Activated CD4-positive, alpha-beta T cell treated with anti-CD3 and anti-CD28 coated beads for 4 hours (primary cell): Measurements from ENCODE around the gene GALNT14.

ENCODE experiments used
- DNase-seq, 2 donors: peaks; one replicate each; pipeline ENCODE4 v3.0.0-alpha.2; 2020

The GALNT14 gene

DNA sequence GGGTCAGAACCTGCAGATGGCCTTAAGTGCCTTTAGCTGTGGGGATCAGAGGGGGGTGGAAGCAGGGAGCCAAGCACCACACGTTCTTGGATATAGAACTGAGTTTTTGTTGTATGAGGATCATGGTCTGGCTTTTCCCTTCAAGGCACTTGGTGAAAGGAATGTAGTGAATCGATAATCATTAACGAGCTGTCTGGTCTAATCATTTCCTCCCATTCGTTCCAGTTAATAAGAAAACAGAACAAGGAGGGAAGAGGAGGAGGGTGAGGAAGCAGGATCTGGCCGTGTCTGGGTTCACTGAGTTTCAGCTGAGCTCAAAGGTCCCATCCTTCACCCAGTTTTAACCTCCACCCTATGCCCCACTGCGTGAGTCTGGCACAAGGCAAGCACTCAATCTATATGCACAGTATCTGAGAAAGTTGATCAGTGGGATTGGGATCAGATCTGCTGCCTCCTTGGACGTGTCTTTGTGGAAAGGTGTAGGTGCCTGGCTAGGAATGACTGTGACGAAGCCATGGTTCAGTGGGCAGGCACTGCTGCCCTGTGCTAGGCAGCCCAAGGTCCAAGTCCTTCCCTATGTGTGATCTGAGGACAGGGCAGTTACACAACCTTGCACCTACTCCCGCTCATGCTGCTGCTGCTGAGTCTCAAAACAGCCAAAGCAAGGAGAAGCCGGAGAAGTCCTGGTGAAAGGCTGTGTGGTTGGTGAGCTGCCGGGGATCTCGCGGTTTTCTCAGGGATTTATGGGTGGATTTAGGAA lies 54.8 kb downstream of the GALNT14 start:
- DNase-seq: no peak

GRCh38 chr2:31082002-31082401 lies 56.2 kb downstream of the GALNT14 start:
- DNase-seq: no peak

- DNase-seq: no peak
Measured at GRCh38 chr2:31081492-31081891, 56.7 kb downstream of the GALNT14 start.

DNA sequence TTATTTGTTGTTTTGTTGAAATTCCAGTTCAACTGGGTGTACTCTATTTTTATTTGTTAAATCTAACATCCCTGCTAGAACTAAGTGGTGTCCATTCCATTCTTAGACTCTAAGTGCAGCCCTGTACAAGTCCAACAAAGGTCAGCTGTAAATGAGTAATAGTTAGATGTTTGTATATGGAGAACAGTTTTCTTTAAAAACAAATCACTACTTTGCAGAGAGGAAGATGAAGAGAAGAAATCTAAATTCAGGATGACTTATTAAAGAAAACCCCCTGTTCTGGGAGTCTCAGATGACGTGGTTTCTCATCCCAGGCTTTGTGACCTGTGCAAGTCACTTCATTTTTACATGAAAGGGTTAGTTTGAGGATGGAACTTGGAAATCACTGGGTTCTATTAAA lies 57.9 kb downstream of the GALNT14 start:
- no peak for DNase-seq

DNA sequence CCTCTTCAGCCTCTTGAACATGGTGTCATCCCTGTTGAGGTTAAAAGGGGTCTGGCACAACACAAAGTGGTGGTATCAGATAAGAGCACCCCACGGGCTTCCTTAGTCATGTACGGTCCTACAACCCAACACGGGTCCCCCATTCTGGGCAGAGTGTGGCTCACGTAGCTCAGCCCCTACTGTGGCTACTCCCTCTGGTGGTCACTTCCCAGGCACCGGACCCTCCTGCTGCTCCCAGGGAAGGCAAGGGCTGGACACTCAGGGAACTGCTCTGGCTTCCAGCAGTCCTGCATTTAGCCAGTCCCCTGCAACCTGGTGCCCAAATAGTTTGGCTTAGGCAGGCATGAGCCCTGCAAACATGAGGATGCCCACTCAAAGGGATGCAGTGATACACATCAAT lies 58.6 kb downstream of the GALNT14 start:
- DNase-seq: no peak

DNA sequence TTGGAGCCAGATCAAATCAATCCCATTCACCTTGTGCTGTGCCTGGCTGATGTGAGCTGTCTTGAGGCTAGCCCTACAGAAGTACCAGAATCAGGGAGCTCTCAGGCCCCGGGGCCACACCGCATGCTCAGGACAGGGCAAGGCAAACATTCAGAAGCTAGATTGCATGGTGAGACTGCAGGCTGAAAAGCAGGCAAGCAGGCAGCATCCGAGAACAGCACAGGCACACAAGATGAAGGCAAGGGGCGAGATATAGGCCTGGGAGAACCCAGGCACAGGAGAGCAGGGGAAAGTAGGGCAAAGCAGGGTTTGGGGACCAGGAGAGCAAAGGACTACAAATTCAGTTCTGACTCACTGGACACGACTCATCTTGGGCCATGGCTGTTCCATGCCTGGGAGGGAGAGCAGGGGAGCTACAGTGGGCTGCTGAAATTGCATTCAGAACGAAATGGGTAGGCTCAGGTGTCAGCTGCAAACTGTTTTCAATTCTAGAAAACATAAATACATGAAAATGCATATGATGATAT lies 59.6 kb downstream of the GALNT14 start:
- DNase-seq: no peak

DNA sequence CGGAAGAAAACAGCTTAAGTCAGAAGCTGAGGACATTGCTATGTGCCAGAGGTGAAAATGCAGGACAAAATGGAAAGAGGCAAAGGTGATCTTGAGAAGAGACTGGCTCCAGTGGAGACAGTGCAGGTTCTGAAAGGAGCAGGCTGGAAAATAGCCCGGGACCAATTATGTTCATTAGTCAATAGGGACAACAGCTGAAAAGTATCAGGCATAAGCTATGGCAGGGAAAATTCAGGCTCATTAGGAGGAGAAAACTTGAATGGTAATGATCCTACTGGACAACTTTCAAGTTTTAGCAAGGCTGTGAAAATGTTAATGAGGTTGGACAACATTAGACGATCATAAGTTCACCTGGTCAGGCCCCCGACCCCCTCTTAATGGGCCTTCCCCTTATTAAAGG lies 60.2 kb downstream of the GALNT14 start:
- DNase-seq: no peak

DNA sequence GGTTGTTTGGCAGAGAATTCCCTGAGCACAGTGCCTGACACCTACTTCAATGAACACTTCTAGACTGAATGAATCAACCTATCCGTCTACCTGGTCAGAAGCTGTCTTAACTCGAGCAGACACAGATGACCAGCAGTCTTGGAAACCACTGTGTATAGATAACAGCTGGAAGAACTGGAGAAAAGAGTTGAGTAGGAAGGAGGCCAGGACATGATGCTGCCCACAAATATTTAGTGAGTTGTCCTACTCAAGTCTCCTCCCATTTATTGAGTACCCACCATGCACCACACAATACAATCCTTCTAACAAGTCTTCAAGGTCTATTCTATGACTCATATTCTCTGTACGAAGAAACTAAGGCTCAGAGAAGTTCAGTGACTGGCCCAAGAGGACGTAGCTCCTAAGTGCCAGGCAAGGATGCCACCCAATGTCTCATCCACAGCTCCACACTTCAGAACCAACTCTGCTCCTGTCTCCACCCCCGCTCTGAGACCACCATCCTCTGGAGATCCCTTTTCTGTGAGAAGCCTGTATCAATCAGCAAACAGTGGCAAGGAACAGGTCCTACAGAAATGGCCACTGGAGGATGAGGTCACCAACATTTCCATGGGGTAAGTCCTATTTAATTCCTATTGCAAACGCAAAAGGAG lies 62.2 kb downstream of the GALNT14 start:
- DNase-seq: no peak

DNA sequence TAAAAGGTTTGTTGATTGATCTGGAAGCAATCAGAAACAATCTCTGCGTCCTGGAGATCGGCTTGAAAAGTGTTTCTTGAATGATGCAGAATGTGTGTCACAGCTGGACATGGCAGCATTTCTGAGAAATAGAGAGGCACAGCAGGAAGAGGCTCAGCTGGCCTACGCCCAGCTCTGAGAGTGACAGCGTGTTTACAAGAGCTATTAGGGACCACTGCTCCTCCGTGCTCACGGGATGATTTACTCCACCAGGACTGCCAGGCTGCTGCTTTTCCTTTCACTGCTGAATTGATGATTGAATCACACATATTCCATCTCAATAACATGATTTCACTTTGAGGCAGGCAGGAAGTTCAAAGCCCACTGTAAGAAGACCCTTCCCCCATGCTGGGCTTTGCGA lies 62.8 kb downstream of the GALNT14 start:
- DNase-seq: no peak

- DNase-seq: no peak
Measured at GRCh38 chr2:31071741-31072140, 66.5 kb downstream of the GALNT14 start.

GRCh38 chr2:31070339-31071125 lies 67.7 kb downstream of the GALNT14 start:
- no peak for DNase-seq

- DNase-seq: no peak
Measured at GRCh38 chr2:31069643-31070325, 68.5 kb downstream of the GALNT14 start.

DNA sequence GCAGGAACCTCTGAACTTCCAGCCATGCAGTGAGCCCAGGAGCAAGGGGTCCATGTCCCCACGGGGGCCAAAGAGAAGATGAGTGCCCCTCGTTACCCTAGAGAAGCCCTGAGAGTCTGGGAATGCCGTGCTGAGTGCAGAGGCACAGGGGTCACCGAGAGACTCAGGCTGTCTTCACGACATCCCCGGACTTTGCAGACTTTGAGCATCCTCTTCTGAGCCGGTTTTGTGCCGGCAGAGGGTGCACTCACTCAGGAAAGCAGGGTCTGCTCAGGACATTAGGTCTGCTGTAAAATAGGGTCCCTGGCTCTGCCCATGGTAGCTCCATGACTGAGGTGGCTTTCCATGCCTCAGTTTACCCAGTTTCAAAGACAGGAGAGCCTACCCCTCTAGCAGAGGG lies 71.0 kb downstream of the GALNT14 start:
- DNase-seq: no peak

DNA sequence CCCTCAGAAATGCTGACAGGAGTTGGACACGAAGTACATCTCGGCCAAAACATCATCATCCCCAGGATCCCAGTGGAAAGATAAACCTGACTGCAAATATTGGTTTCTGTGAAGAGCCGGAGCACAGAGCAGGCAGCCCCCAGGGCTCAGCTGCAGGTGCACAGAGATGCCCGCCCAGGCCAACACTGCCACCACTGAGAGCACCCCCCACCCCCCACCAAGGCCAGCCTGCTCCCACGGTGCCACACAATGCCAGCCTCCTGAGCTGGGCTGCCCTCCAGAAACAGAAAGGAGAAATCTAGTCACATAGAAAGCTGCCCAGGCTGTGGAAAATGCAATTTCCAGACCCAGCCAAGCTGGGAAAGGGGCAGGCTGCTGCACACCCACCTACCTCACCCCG lies 71.7 kb downstream of the GALNT14 start:
- DNase-seq: no peak

DNA sequence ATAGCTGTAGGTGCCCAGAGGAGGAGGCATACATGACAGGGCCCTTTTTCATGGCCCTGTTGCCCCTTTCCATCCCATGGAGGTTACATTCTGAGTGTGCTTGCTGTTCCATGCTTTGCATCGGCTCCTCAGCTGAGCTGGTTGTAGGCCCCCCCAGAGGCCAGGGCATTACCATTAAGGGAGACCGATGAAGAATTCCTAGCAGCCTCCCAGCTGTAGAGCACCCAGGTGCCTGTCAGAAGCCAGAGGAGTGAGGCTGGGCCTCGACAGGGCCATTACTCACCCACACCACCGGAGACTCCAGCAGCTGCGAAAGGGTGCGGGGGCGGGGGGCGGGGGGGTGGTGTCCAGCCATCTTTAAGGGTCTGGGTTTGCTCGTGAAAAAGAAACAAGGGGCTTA lies 72.2 kb downstream of the GALNT14 start:
- no peak for DNase-seq

DNA sequence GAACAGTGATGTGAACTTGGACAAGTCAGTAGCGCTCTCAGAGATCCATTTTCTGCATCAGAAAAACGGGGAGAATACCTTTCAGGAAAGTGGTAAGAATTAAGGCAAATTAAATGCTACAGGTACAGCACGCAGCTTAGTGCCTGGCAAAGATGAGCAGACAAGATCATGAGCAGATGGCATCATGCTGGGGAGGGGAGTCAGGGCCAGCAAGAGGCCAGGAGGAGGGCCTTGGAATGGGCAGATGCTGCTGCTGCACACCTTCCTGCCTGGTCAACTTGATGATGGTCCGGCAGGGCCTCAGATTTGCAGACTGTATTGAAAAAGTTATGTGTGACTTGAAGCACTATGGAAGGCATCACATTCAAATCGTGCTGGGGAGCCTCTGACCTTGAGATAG lies 72.9 kb downstream of the GALNT14 start:
- no peak for DNase-seq

GRCh38 chr2:31060397-31060796 lies 77.8 kb downstream of the GALNT14 start:
- no peak for DNase-seq

DNA sequence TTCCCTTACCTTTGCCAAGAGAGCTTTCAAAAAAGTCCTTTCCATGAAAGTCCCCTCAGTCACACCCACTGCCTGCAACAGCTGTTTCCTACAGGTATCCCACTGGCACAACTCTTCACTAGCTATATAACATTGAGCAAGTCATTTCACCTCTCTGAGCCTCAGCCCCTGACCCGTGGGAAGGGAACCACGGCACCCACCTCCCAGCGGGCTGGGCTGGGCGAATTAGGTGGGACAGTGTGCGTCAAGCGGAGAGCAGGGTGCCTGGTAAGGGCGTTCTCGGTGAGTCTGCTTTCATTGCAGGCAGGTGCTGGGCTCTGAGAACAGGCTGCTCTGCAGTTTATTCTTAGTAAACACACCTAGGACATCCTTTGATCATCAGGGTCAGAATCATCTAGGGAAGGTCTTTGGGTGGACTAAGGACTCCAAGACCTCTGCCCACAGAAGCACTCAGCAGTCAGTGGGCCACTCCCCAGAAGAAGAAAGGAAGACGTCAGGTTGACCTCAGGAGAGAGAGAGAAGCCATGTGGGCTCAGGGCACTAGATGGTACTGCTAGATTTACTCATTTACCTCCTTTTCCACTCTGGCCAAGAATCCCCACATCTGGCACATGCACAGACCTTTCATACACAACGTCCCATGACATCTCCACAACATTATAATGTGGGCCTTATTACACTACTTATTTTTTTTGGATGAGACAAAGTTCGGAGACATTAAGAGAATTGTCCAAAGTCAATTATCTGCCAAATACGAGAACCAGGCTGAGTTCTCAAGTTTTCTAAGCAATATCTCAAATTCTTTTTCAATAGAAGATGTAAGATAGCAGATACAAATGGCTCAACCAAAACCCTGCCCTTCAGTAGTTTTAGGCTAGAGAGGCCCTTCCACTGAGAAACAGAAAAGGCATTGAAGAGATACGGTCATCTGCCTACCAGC lies 79.9 kb downstream of the GALNT14 start:
- DNase-seq: no peak

GRCh38 chr2:31057691-31058090 lies 80.5 kb downstream of the GALNT14 start:
- DNase-seq: no peak

DNA sequence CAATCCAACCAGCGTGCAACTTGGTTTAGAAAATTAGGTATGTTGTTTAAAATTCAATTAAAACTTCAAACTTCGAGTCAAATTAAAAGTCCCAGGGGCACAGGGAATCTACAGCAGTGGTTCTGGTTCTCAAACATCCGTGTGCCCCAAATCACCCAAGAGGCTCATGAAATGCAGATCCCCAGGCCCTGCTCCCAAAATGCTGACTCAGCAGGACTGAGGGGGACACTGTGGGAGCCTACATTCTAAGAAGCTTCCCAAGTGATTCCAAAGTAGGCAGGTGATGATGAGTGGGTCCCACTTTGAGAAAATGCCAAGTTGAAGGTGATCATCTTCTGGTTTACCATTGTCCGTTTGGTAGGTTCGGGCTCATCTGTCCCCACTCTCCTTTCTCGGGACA lies 82.3 kb downstream of the GALNT14 start:
- DNase-seq: no peak

GRCh38 chr2:31054842-31055388 lies 83.3 kb downstream of the GALNT14 start:
- no peak for DNase-seq
